ENCODE data around the gene ATOH8.

The ATOH8 gene

GRCh38 chr2:85786865-85787264 lies 33.1 kb downstream of the ATOH8 start:
- DNase-seq (ENCODE audit: low read depth) = no peak

GRCh38 chr2:85787282-85787980 lies 33.6 kb downstream of the ATOH8 start:
- DNase-seq (ENCODE audit: low read depth) = no peak

- DNase-seq (ENCODE audit: low read depth) = no peak
Measured at GRCh38 chr2:85787981-85788340, 34.2 kb downstream of the ATOH8 start.

- no peak for DNase-seq (ENCODE audit: low read depth)
Measured at GRCh38 chr2:85788603-85789002, 34.8 kb downstream of the ATOH8 start.

GRCh38 chr2:85789271-85789670 lies 35.5 kb downstream of the ATOH8 start:
- DNase-seq (ENCODE audit: low read depth) = no peak

GRCh38 chr2:85790032-85790431 lies 36.2 kb downstream of the ATOH8 start:
- DNase-seq (ENCODE audit: low read depth) = no peak

- no peak for DNase-seq (ENCODE audit: low read depth)
Measured at GRCh38 chr2:85790499-85791188, 36.9 kb downstream of the ATOH8 start.

GRCh38 chr2:85791704-85792565 lies 38.1 kb downstream of the ATOH8 start:
- DNase-seq (ENCODE audit: low read depth) = no peak

- DNase-seq (ENCODE audit: low read depth) = no peak
Measured at GRCh38 chr2:85792783-85793441, 39.1 kb downstream of the ATOH8 start.

- DNase-seq (ENCODE audit: low read depth) = no peak
Measured at GRCh38 chr2:85793584-85793983, 39.8 kb downstream of the ATOH8 start.

- no peak for DNase-seq (ENCODE audit: low read depth)
Measured at GRCh38 chr2:85794038-85794441, 40.2 kb downstream of the ATOH8 start.

GRCh38 chr2:85794491-85795121 lies 40.8 kb downstream of the ATOH8 start:
- DNase-seq (ENCODE audit: low read depth) = no peak

- no peak for DNase-seq (ENCODE audit: low read depth)
Measured at GRCh38 chr2:85795331-85796045, 41.7 kb downstream of the ATOH8 start.

- no peak for DNase-seq (ENCODE audit: low read depth)
Measured at GRCh38 chr2:85796046-85796340, 42.2 kb downstream of the ATOH8 start.

- no peak for DNase-seq (ENCODE audit: low read depth)
Measured at GRCh38 chr2:85796341-85797262, 42.8 kb downstream of the ATOH8 start.

- no peak for DNase-seq (ENCODE audit: low read depth)
Measured at GRCh38 chr2:85797263-85797660, 43.5 kb downstream of the ATOH8 start.

- no peak for DNase-seq (ENCODE audit: low read depth)
Measured at GRCh38 chr2:85797921-85798320, 44.1 kb downstream of the ATOH8 start.

- DNase-seq (ENCODE audit: low read depth) = no peak
Measured at GRCh38 chr2:85799215-85799956, 45.6 kb downstream of the ATOH8 start.

GRCh38 chr2:85800586-85800985 lies 46.8 kb downstream of the ATOH8 start:
- no peak for DNase-seq (ENCODE audit: low read depth)

- DNase-seq (ENCODE audit: low read depth) = no peak
Measured at GRCh38 chr2:85801871-85802270, 48.1 kb downstream of the ATOH8 start.

Data from stimulated activated CD8-positive, alpha-beta memory T cell treated with anti-CD3 and anti-CD28 coated beads, Interleukin-15, amount 100 ng/mL, for 24 hours (primary cell).